Measurements from ENCODE around the gene FNDC1.

Gene FNDC1

DNA sequence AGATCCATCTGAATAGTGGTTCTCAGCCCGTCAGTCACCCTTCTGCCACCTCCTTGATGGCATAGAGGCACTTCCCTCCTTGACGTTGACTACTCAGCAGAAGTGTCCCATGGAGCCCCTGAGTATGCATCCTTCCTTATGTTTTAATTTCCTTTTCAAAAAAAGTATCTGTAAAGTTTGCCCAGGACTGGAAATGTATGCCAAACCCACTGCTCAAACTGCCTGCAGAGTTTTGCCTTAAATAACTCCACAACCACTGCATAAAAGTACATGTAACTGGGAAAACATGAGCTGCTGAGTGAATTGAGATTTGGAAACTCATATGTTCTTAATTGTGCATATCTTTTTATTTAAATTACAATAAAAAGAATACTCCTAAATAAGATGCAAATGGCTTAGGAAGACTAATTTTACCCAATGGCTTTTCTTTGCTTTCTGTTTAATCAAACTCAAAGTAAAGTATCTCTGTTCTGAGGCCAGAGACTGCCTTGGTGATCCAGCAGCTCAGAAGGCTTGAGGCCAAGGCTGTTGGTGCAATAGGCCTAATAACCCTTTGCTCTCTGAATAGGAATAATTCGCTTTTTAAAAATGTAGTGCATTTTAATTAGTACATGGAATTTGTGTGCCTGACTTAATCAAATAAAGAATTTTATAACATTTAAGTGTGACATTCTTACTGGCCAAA is 90.4 kb downstream of the FNDC1 start:
- no peak for TF ChIP-seq EZH2phosphoT487 (conservative IDR thresholded peaks at IDR 0.05; ENCODE audit: low read length)
- TF ChIP-seq, protein P1, sequence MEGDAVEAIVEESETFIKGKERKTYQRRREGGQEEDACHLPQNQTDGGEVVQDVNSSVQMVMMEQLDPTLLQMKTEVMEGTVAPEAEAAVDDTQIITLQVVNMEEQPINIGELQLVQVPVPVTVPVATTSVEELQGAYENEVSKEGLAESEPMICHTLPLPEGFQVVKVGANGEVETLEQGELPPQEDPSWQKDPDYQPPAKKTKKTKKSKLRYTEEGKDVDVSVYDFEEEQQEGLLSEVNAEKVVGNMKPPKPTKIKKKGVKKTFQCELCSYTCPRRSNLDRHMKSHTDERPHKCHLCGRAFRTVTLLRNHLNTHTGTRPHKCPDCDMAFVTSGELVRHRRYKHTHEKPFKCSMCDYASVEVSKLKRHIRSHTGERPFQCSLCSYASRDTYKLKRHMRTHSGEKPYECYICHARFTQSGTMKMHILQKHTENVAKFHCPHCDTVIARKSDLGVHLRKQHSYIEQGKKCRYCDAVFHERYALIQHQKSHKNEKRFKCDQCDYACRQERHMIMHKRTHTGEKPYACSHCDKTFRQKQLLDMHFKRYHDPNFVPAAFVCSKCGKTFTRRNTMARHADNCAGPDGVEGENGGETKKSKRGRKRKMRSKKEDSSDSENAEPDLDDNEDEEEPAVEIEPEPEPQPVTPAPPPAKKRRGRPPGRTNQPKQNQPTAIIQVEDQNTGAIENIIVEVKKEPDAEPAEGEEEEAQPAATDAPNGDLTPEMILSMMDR (IDR thresholded peaks at IDR 0.05; ENCODE audit: insufficient read depth, low read length, poor library complexity, severe bottlenecking) = no peak

DNA sequence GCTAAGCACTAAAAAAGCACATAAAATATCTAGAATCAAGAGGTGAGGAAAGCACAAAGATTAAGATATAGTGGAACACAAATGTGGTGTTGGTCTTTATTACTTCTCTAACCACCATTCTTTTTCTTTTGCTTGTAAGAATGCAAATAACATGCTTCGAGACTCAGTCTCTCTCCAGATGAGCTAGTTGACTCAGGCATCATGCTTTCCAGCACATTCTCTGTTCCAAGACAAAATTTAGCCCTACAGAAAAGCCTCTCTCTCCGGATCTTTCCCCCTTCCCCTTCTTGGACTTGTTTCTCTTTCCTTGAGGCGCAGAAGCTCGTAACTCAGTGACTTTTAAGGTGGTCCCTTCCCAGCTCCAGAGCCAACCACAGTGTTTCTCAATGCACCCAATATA is 91.0 kb downstream of the FNDC1 start:
- Histone ChIP-seq H3K36me3 (ENCODE audit: low read length) (no peaks in the 10 kb centered on the region), H3K9ac (ENCODE audit: low read length) (no peak overlapping the region), H3K9me2 (replicated peaks; ENCODE audit: insufficient read depth, low read length) (no peaks in the 10 kb centered on the region), H3K79me2 (ENCODE audit: insufficient read depth, low read length) (no peaks in the 10 kb centered on the region), H3K4me2 (ENCODE audit: low read depth, low read length, poor library complexity, severe bottlenecking) (no peak overlapping the region), H4K20me1 (ENCODE audit: low read depth, low read length) (no peaks in the 10 kb centered on the region), H2AFZ (ENCODE audit: low read depth, low read length, severe bottlenecking) (no peak overlapping the region), H3K4me3 (ENCODE audit: insufficient read depth, low read length, poor library complexity, severe bottlenecking) (no peak overlapping the region), H3K27ac (ENCODE audit: low read depth, low read length) (no peak overlapping the region), H3F3A (ENCODE audit: insufficient read depth) (no peaks in the 10 kb centered on the region), H3K27me3 (ENCODE audit: low read length) (no peaks in the 10 kb centered on the region), H3K9me3 (ENCODE audit: insufficient read depth, low read length) (no peaks in the 10 kb centered on the region)
- TF ChIP-seq, protein P1 (IDR thresholded peaks at IDR 0.05; ENCODE audit: insufficient read depth, low read length, poor library complexity, severe bottlenecking) = no peak
- TF ChIP-seq EZH2phosphoT487 (conservative IDR thresholded peaks at IDR 0.05; ENCODE audit: low read length) = no peak

More for the DNA sequence above, 90.4 kb downstream of the FNDC1 start:
- Histone ChIP-seq H3F3A (ENCODE audit: insufficient read depth) (no peaks in the 10 kb centered on the region), H4K20me1 (ENCODE audit: low read depth, low read length) (no peaks in the 10 kb centered on the region), H2AFZ (ENCODE audit: low read depth, low read length, severe bottlenecking) (no peak overlapping the region), H3K36me3 (ENCODE audit: low read length) (no peaks in the 10 kb centered on the region), H3K27me3 (ENCODE audit: low read length) (no peaks in the 10 kb centered on the region), H3K9me3 (ENCODE audit: insufficient read depth, low read length) (no peaks in the 10 kb centered on the region), H3K9me2 (replicated peaks; ENCODE audit: insufficient read depth, low read length) (no peaks in the 10 kb centered on the region), H3K79me2 (ENCODE audit: insufficient read depth, low read length) (no peaks in the 10 kb centered on the region), H3K9ac (ENCODE audit: low read length) (no peak overlapping the region), H3K27ac (ENCODE audit: low read depth, low read length) (no peak overlapping the region), H3K4me2 (ENCODE audit: low read depth, low read length, poor library complexity, severe bottlenecking) (no peak overlapping the region), H3K4me3 (ENCODE audit: insufficient read depth, low read length, poor library complexity, severe bottlenecking) (no peak overlapping the region)

DNA sequence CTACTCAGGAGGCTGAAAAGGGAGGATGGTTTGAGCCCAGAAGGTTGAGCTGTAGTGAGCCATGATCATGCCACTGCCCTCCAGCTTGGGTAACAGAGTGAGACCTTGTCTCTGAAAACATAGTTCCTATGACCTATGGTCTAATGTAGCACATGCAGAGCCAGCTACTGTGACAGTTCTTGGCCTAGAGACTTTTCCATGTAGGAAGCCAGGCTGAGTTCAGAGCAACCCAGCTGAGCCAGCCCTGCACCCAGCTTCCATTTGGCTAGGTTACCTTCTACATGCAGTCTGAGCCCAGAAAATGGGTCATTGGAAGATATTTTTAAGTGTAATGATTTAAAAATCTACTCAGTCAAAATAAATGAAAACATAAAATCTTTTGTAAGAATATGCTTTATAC is 92.8 kb downstream of the FNDC1 start:
- H3K9ac ChIP-seq (ENCODE audit: low read length) = no peak overlapping the region
- H3K36me3 ChIP-seq (ENCODE audit: low read length) = no peaks in the 10 kb centered on the region
- no peaks in the 10 kb centered on the region for H3K9me2 ChIP-seq (replicated peaks; ENCODE audit: insufficient read depth, low read length)
- H3K9me3 ChIP-seq (ENCODE audit: insufficient read depth, low read length) = no peaks in the 10 kb centered on the region
- no peaks in the 10 kb centered on the region for H4K20me1 ChIP-seq (ENCODE audit: low read depth, low read length)
- no peak overlapping the region for H3K4me2 ChIP-seq (ENCODE audit: low read depth, low read length, poor library complexity, severe bottlenecking)
- H3K27me3 ChIP-seq (ENCODE audit: low read length) = no peaks in the 10 kb centered on the region
- no peak overlapping the region for H3K27ac ChIP-seq (ENCODE audit: low read depth, low read length)
- no peaks in the 10 kb centered on the region for H3F3A ChIP-seq (ENCODE audit: insufficient read depth)
- H2AFZ ChIP-seq (ENCODE audit: low read depth, low read length, severe bottlenecking) = no peak overlapping the region
- no peaks in the 10 kb centered on the region for H3K79me2 ChIP-seq (ENCODE audit: insufficient read depth, low read length)
- no peak overlapping the region for H3K4me3 ChIP-seq (ENCODE audit: insufficient read depth, low read length, poor library complexity, severe bottlenecking)
- TF ChIP-seq EZH2phosphoT487 (conservative IDR thresholded peaks at IDR 0.05; ENCODE audit: low read length) = no peak
- TF ChIP-seq, protein P1 (IDR thresholded peaks at IDR 0.05; ENCODE audit: insufficient read depth, low read length, poor library complexity, severe bottlenecking) = no peak

Data from SU-DHL-6 (cell line).